ENCODE data around the gene ANKS1A.

The ANKS1A gene

GRCh38 chr6:35028781-35029769 lies 140.0 kb downstream of the ANKS1A start:
- no peak for DNase-seq (ENCODE audit: low read depth)
- TF ChIP-seq, protein P1, sequence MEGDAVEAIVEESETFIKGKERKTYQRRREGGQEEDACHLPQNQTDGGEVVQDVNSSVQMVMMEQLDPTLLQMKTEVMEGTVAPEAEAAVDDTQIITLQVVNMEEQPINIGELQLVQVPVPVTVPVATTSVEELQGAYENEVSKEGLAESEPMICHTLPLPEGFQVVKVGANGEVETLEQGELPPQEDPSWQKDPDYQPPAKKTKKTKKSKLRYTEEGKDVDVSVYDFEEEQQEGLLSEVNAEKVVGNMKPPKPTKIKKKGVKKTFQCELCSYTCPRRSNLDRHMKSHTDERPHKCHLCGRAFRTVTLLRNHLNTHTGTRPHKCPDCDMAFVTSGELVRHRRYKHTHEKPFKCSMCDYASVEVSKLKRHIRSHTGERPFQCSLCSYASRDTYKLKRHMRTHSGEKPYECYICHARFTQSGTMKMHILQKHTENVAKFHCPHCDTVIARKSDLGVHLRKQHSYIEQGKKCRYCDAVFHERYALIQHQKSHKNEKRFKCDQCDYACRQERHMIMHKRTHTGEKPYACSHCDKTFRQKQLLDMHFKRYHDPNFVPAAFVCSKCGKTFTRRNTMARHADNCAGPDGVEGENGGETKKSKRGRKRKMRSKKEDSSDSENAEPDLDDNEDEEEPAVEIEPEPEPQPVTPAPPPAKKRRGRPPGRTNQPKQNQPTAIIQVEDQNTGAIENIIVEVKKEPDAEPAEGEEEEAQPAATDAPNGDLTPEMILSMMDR (conservative IDR thresholded peaks at IDR 0.05; ENCODE audit: control insufficient read depth, insufficient read depth, low read depth, low read length) = no peak
- H3K4me3 ChIP-seq (ENCODE audit: control insufficient read depth, low read depth, low read length) = no peak overlapping the region

- no peak for DNase-seq (ENCODE audit: low read depth)
- H3K4me3 ChIP-seq (ENCODE audit: control insufficient read depth, low read depth, low read length) = no peak overlapping the region
- TF ChIP-seq, protein P1 (conservative IDR thresholded peaks at IDR 0.05; ENCODE audit: control insufficient read depth, insufficient read depth, low read depth, low read length) = no peak
These were observed 141.0 kb downstream of the ANKS1A start for GRCh38 chr6:35030099-35030498.

DNA sequence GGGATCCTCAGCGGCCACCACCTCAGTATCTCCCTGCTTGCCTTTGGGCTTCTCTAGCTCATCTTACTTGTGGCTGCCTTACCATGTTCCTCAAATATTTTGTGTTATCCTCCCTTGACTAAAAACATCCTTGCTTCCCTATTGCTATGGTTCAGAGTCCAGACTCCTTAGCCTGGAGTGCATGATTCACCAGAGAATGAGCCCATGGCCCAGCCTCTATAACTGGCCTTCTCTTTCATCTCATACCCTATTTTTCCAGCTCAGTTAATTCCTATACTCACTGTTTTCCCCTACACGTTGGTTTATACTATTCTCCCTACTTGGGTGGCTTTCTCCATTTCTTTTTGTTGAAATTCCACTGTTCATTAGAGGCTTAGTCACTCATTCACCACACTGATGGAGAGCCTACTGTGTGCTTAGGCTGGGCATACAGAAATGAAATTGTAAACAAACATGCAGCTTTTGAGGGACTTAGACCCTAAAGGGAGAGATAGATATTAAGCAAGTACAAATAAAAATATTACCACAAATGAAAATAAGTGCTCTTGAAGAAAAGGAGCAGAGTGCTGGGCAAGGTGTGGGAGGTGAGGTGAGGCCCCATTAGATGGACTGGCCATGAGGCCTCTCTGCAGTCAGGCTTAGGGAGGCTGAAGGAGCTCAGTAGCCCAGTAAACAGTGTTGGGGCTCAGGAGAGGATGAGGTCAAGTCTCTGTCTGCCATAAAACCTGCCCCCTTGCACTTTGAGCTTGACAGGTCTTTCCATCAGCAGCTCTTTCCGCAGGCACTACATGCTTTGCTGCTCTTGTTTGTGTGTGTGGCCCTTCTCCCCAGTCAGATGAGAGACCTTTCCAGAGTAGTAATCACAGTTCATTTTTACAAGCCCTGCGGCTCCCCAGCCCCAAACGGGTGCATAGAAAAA lies 142.8 kb downstream of the ANKS1A start:
- DNase-seq (ENCODE audit: low read depth) = no peak
- H3K4me3 ChIP-seq (ENCODE audit: control insufficient read depth, low read depth, low read length) = no peak overlapping the region

DNA sequence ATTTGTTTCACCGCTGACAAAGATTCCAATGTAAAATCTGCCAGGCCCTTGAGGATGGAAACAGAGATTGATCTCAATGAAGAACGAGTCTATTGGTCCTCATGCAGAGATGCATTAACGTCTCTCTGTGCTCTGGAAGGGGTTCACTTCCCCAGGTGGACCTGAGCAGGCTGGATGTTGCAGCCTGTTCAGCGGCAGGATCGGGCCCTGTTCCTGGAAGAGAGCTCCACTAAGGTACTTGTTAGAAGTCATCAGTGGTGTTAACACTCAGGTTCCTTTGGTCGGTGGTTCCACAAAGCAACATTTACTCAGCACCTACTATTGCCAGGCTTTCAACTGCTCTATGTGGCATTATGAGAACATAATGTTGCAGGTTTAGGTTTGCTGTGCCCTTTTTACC lies 144.6 kb downstream of the ANKS1A start:
- no peak for DNase-seq (ENCODE audit: low read depth)
- no peak overlapping the region for H3K4me3 ChIP-seq (ENCODE audit: control insufficient read depth, low read depth, low read length)
- TF ChIP-seq, protein P1 (conservative IDR thresholded peaks at IDR 0.05; ENCODE audit: control insufficient read depth, insufficient read depth, low read depth, low read length) = no peak

More for the DNA sequence above, 142.8 kb downstream of the ANKS1A start:
- TF ChIP-seq, protein P1 (conservative IDR thresholded peaks at IDR 0.05; ENCODE audit: control insufficient read depth, insufficient read depth, low read depth, low read length) = no peak

DNA sequence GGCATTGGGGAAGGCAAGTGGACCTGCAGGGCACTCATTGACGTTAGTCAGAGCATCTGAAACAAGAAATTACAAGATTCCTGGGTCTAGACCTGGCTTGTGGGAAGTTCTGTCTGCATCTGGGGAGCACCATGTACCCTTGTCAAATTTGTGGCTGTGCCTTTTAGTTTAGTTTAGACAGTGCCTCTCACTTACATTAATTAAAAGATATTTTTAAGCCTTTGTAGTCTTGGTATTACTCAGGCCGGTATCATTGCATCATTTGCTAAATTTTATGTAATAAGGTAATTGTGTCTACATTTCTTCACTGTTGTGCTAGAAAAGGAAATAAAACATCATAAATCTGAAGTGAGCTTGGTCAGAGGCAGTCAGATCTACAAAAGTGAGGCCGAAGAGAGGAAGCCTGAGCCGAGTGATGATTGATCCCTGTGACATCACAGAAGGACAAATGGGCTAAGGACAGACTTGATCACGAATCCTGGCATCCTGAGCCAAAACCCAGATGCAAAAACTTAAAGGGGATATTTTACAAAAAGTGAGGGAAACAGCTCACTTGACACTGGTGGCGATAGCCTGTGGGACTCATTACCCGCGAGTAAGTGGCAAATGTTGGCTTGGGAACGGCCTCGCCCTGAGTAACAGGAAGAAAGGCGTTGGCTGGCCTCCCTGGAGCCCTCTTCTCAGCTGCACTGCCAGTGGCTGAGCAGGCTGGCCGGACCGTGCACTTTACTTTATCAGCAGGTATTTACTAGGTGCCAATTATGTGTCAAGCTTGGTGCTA lies 145.5 kb downstream of the ANKS1A start:
- H3K4me3 ChIP-seq (ENCODE audit: control insufficient read depth, low read depth, low read length) = no peak overlapping the region
- DNase-seq (ENCODE audit: low read depth) = peak; percentile 16
- TF ChIP-seq, protein P1 (conservative IDR thresholded peaks at IDR 0.05; ENCODE audit: control insufficient read depth, insufficient read depth, low read depth, low read length) = no peak

All from fibroblast of mammary gland (primary cell).